ENCODE measurements around the gene HIGD1A. TPM values are rescaled to one million over a fixed set of nuclear protein-coding genes. Genes with fewer than 3 reads are reported as not detected.

HIGD1A gene
- total RNA-seq, 2 experiments from 2014 or later: 60.4 to 75.8 TPM

- H3K4me1 ChIP-seq (ENCODE audit: insufficient read depth, low read length, poor library complexity, severe bottlenecking): no peaks in the 10 kb centered on the region
- intact Hi-C loops (cut with micrococcal nuclease; ENCODE audit: unreplicated experiment): no loop called here
- H3K79me2 ChIP-seq (ENCODE audit: insufficient read depth, low read depth, low read length): no peaks in the 10 kb centered on the region
- no peak overlapping the region for H3K4me3 ChIP-seq (ENCODE audit: low read depth, low read length, poor library complexity, severe bottlenecking)
- H3K36me3 ChIP-seq (ENCODE audit: insufficient read depth, low read length): no peaks in the 10 kb centered on the region
- no peaks in the 10 kb centered on the region for H3K9me2 ChIP-seq (ENCODE audit: insufficient read depth, low read length)
- ChIA-PET CTCF (ENCODE audit: unreplicated experiment) (no interaction called here), POLR2A (no interaction called here)
- H3K27ac ChIP-seq (ENCODE audit: low read depth, low read length, poor library complexity, severe bottlenecking): no peak overlapping the region
- TF ChIP-seq EZH2phosphoT487 (IDR thresholded peaks at IDR 0.05; ENCODE audit: borderline replicate concordance, low read depth, low read length) (no peak), CTCF (conservative IDR thresholded peaks at IDR 0.05; ENCODE audit: low read length) (no peak)
- H4K20me1 ChIP-seq (ENCODE audit: insufficient read depth, low read length): no peaks in the 10 kb centered on the region
- H3K9me3 ChIP-seq (ENCODE audit: low read length): no peaks in the 10 kb centered on the region
- H3K4me2 ChIP-seq (ENCODE audit: low read length): no peak overlapping the region
- no peak overlapping the region for H2AFZ ChIP-seq (ENCODE audit: low read length)
- BruUV-seq (replicated peaks): no TSS peak
- DNase-seq (ENCODE audit: low spot score): no peak
Observed at GRCh38 chr3:42826141-42826540, 21.9 kb upstream of the HIGD1A start.

- H3K36me3 ChIP-seq (ENCODE audit: insufficient read depth, low read length): no peaks in the 10 kb centered on the region
- TF ChIP-seq EZH2phosphoT487 (IDR thresholded peaks at IDR 0.05; ENCODE audit: borderline replicate concordance, low read depth, low read length) (no peak), CTCF (conservative IDR thresholded peaks at IDR 0.05; ENCODE audit: low read length) (no peak)
- ChIA-PET CTCF (ENCODE audit: unreplicated experiment) (no interaction called here), POLR2A (interaction anchor here (0.6 kb wide), 1 partner anchor 11 kb away, joined by 3 read pairs; no protein-coding TSS in a partner anchor)
- no TSS peak for BruUV-seq (replicated peaks)
- no peaks in the 10 kb centered on the region for H3K79me2 ChIP-seq (ENCODE audit: insufficient read depth, low read depth, low read length)
- no peak for DNase-seq (ENCODE audit: low spot score)
- H4K20me1 ChIP-seq (ENCODE audit: insufficient read depth, low read length): no peaks in the 10 kb centered on the region
- H3K27ac ChIP-seq (ENCODE audit: low read depth, low read length, poor library complexity, severe bottlenecking): no peak overlapping the region
- intact Hi-C loops (cut with micrococcal nuclease; ENCODE audit: unreplicated experiment): no loop called here
- no peaks in the 10 kb centered on the region for H3K9me3 ChIP-seq (ENCODE audit: low read length)
- no peak overlapping the region for H2AFZ ChIP-seq (ENCODE audit: low read length)
- H3K4me2 ChIP-seq (ENCODE audit: low read length): no peak overlapping the region
- H3K9me2 ChIP-seq (ENCODE audit: insufficient read depth, low read length): no peaks in the 10 kb centered on the region
- H3K4me1 ChIP-seq (ENCODE audit: insufficient read depth, low read length, poor library complexity, severe bottlenecking): no peaks in the 10 kb centered on the region
- H3K4me3 ChIP-seq (ENCODE audit: low read depth, low read length, poor library complexity, severe bottlenecking): no peak overlapping the region
Observed at GRCh38 chr3:42823351-42823750, 19.1 kb upstream of the HIGD1A start.

GRCh38 chr3:42822828-42823227 lies 18.5 kb upstream of the HIGD1A start:
- H2AFZ ChIP-seq (ENCODE audit: low read length): no peak overlapping the region
- BruUV-seq (replicated peaks): no TSS peak
- POLR2A ChIA-PET: interaction anchor here (0.6 kb wide), 1 partner anchor 16 kb away, joined by 4 read pairs; no protein-coding TSS in a partner anchor

More at GRCh38 chr3:42822828-42823227, 18.5 kb upstream of the HIGD1A start:
- Histone ChIP-seq H3K79me2 (ENCODE audit: insufficient read depth, low read depth, low read length) (no peaks in the 10 kb centered on the region), H4K20me1 (ENCODE audit: insufficient read depth, low read length) (no peaks in the 10 kb centered on the region), H3K9me3 (ENCODE audit: low read length) (no peaks in the 10 kb centered on the region), H3K4me1 (ENCODE audit: insufficient read depth, low read length, poor library complexity, severe bottlenecking) (no peaks in the 10 kb centered on the region), H3K4me3 (ENCODE audit: low read depth, low read length, poor library complexity, severe bottlenecking) (no peak overlapping the region), H3K4me2 (ENCODE audit: low read length) (no peak overlapping the region), H3K9me2 (ENCODE audit: insufficient read depth, low read length) (no peaks in the 10 kb centered on the region), H3K27ac (ENCODE audit: low read depth, low read length, poor library complexity, severe bottlenecking) (no peak overlapping the region), H3K36me3 (ENCODE audit: insufficient read depth, low read length) (no peaks in the 10 kb centered on the region)
- intact Hi-C loops (cut with micrococcal nuclease; ENCODE audit: unreplicated experiment): no loop called here
- DNase-seq (ENCODE audit: low spot score): no peak
- CTCF ChIA-PET (ENCODE audit: unreplicated experiment): no interaction called here
- TF ChIP-seq EZH2phosphoT487 (IDR thresholded peaks at IDR 0.05; ENCODE audit: borderline replicate concordance, low read depth, low read length): no peak
- TF ChIP-seq CTCF (conservative IDR thresholded peaks at IDR 0.05; ENCODE audit: low read length): no peak

All from OCI-LY7 (cell line).